ENCODE data around the gene INS. TPM values are rescaled to one million over a fixed set of nuclear protein-coding genes. Genes with fewer than 3 reads are reported as not detected.

INS gene
- total and polyA plus RNA-seq, 4 donors, result 0.16 to 0.37 TPM; not detected in 2

DNA sequence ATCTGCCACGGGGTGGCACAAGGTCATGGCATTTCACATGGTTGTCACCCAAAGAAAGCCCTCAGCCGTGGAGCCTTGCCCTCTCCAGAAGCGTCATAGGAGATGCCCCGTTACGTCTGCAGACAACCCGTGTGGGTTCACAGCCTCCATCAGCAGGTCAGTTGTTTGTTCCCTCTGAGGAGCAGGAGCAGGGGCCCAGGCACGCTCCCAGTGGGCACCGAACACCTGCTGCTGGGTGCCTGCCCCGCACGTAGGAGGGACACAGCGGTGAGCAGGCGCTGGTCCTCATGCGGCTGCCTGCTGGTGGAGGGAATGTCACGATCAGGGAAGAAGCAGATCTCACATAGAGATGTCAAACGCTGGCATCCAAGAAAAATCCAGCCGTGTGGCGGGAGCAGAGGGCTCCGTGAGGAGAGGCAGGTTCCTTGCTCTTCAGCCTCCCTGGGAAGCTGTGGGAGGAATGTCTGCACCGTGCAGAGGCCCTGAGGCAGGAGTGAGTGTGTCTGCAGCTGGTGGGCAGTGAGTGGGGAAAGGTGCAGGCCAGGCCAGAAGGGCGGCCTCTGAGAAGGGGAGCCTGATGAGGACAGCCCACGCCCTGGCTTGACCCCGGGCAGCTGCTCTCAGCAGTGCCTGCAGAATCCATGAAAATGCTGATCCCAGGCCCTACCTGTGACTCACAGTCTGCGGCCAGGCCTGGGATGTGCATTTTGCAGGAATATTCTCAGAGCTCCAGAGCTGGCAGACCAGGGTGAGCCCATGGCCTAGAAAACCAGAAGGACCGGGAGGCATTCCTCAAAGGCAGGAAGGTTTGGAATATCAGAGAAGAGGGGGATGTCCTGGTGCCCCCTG, 47.0 kb upstream of the INS start:
- peaks cover 0 to 4% (median 2%) of the 10 kb centered on the region in 4 donors for H3K9me3 ChIP-seq (ENCODE audit: control insufficient read depth in 4 of 4, low read length in 3 of 4)
- H3K27ac ChIP-seq (ENCODE audit: low read depth in 1 of 2, low read length in 2 of 2), result no peak overlapping the region
- H3K4me3 ChIP-seq (ENCODE audit: low read depth in 1 of 3, low read length in 3 of 3), result no peak overlapping the region
- H3K36me3 ChIP-seq (ENCODE audit: control insufficient read depth in 4 of 4, insufficient read depth in 3 of 4, low read depth in 1 of 4, low read length in 3 of 4), result no peaks in the 10 kb centered on the region
- no peak overlapping the region for H3K9ac ChIP-seq (ENCODE audit: low read depth in 1 of 2, low read length in 2 of 2)
- peaks cover 0 to 9% (median 3%) of the 10 kb centered on the region in 4 donors for H3K4me1 ChIP-seq (ENCODE audit: control insufficient read depth in 4 of 4, insufficient read depth in 4 of 4, low read length in 3 of 4)
- peak; percentile 27 for DNase-seq (ENCODE audit: low spot score)
- 75% methylated on average over 24 of the region's 24 CpGs for WGBS
- TF ChIP-seq SP1 (IDR thresholded peaks at IDR 0.05), result no peak
- TF ChIP-seq, protein P1, sequence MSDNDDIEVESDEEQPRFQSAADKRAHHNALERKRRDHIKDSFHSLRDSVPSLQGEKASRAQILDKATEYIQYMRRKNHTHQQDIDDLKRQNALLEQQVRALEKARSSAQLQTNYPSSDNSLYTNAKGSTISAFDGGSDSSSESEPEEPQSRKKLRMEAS (IDR thresholded peaks at IDR 0.05), result no peak
- no peak for TF ChIP-seq JUND (IDR thresholded peaks at IDR 0.05)
- TF ChIP-seq RXRA (IDR thresholded peaks at IDR 0.05), result no peak
- TF ChIP-seq GABPA (IDR thresholded peaks at IDR 0.05 in 1 of 2, conservative IDR thresholded peaks at IDR 0.05 in 1 of 2), result no peak
- TF ChIP-seq ZBTB33 (IDR thresholded peaks at IDR 0.05), result no peak
- no peak for TF ChIP-seq HNF4A (conservative IDR thresholded peaks at IDR 0.05)
- TF ChIP-seq, protein P2, sequence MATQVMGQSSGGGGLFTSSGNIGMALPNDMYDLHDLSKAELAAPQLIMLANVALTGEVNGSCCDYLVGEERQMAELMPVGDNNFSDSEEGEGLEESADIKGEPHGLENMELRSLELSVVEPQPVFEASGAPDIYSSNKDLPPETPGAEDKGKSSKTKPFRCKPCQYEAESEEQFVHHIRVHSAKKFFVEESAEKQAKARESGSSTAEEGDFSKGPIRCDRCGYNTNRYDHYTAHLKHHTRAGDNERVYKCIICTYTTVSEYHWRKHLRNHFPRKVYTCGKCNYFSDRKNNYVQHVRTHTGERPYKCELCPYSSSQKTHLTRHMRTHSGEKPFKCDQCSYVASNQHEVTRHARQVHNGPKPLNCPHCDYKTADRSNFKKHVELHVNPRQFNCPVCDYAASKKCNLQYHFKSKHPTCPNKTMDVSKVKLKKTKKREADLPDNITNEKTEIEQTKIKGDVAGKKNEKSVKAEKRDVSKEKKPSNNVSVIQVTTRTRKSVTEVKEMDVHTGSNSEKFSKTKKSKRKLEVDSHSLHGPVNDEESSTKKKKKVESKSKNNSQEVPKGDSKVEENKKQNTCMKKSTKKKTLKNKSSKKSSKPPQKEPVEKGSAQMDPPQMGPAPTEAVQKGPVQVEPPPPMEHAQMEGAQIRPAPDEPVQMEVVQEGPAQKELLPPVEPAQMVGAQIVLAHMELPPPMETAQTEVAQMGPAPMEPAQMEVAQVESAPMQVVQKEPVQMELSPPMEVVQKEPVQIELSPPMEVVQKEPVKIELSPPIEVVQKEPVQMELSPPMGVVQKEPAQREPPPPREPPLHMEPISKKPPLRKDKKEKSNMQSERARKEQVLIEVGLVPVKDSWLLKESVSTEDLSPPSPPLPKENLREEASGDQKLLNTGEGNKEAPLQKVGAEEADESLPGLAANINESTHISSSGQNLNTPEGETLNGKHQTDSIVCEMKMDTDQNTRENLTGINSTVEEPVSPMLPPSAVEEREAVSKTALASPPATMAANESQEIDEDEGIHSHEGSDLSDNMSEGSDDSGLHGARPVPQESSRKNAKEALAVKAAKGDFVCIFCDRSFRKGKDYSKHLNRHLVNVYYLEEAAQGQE (IDR thresholded peaks at IDR 0.05), result no peak
- no peak for TF ChIP-seq EGR1 (IDR thresholded peaks at IDR 0.05; ENCODE audit: low read depth in 2 of 2)
- no peaks in the 10 kb centered on the region for H3K27me3 ChIP-seq (ENCODE audit: control insufficient read depth in 4 of 4, insufficient read depth in 4 of 4, low read length in 3 of 4)

- TF ChIP-seq, protein P3, sequence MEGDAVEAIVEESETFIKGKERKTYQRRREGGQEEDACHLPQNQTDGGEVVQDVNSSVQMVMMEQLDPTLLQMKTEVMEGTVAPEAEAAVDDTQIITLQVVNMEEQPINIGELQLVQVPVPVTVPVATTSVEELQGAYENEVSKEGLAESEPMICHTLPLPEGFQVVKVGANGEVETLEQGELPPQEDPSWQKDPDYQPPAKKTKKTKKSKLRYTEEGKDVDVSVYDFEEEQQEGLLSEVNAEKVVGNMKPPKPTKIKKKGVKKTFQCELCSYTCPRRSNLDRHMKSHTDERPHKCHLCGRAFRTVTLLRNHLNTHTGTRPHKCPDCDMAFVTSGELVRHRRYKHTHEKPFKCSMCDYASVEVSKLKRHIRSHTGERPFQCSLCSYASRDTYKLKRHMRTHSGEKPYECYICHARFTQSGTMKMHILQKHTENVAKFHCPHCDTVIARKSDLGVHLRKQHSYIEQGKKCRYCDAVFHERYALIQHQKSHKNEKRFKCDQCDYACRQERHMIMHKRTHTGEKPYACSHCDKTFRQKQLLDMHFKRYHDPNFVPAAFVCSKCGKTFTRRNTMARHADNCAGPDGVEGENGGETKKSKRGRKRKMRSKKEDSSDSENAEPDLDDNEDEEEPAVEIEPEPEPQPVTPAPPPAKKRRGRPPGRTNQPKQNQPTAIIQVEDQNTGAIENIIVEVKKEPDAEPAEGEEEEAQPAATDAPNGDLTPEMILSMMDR (IDR thresholded peaks at IDR 0.05; ENCODE audit: low read depth, low read length, missing input control), result no peak
- TF ChIP-seq JUND (IDR thresholded peaks at IDR 0.05) (no peak), EGR1 (IDR thresholded peaks at IDR 0.05; ENCODE audit: low read depth in 2 of 2) (no peak), YY1 (IDR thresholded peaks at IDR 0.05) (no peak), NR2F2 (IDR thresholded peaks at IDR 0.05) (no peak), RAD21 (IDR thresholded peaks at IDR 0.05) (no peak), SP1 (IDR thresholded peaks at IDR 0.05) (no peak), FOXA2 (IDR thresholded peaks at IDR 0.05) (no peak)
- TF ChIP-seq, protein P2 (IDR thresholded peaks at IDR 0.05), result no peak
- TF ChIP-seq, protein P1 (IDR thresholded peaks at IDR 0.05), result no peak
- H3K36me3 ChIP-seq (ENCODE audit: control insufficient read depth in 4 of 4, insufficient read depth in 3 of 4, low read depth in 1 of 4, low read length in 3 of 4), result no peaks in the 10 kb centered on the region
- 92% methylated on average over 11 of the region's 11 CpGs for WGBS
- no peak overlapping the region for H3K4me3 ChIP-seq (ENCODE audit: low read depth in 1 of 3, low read length in 3 of 3)
- peaks cover 0 to 9% (median 3%) of the 10 kb centered on the region in 4 donors for H3K4me1 ChIP-seq (ENCODE audit: control insufficient read depth in 4 of 4, insufficient read depth in 4 of 4, low read length in 3 of 4)
- H3K27ac ChIP-seq (ENCODE audit: low read depth in 1 of 2, low read length in 2 of 2), result no peak overlapping the region
- H3K9me3 ChIP-seq (ENCODE audit: control insufficient read depth in 4 of 4, low read length in 3 of 4), result peaks cover 0 to 4% (median 2%) of the 10 kb centered on the region in 4 donors
- no peaks in the 10 kb centered on the region for H3K27me3 ChIP-seq (ENCODE audit: control insufficient read depth in 4 of 4, insufficient read depth in 4 of 4, low read length in 3 of 4)
- DNase-seq (ENCODE audit: low spot score), result peak; percentile 20
- H3K9ac ChIP-seq (ENCODE audit: low read depth in 1 of 2, low read length in 2 of 2), result no peak overlapping the region
Observed at GRCh38 chr11:2207212-2207611, 46.2 kb upstream of the INS start.

All from liver (tissue), 9 donors.